Measurements from ENCODE around the gene NUDT10.
A peak's percentile ranks its signal among the peaks of the same experiment; 100 is the strongest.
"Not testable (repeated sequence)": the region's sequence is repeated elsewhere in the genome, so short reads cannot be mapped to it uniquely, and the experiment has no call there.

NUDT10 gene

GRCh38 chrX:51332188-51332942 lies at the start of gene NUDT10:
Gene NUDT10, plus strand, starts transcription at chrX:51332822. Its CDS starts 144 bp downstream, at chrX:51332966.
- DNase-seq, result peak in 2 of 3 donors; percentile 12 to 22

DNA sequence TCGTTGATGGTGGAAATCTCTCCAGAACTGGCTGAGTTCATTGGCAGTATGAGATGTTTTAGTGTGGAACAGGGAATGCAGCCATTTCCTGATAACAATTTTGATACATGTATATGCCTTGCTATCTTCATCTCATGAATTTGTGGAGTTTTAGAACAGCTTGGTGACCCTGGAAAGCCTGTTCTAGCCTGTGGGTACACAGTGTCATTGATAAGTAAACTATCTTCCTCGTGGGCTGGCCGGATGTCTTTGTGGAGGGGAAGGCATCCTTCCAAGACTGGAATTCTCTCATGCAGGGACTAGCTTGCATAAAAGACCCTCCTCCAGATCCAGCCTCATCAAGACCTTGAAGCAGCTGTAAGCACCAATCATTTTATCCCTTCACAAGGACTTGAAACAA lies 40.2 kb upstream of the NUDT10 start:
- no peak for DNase-seq

GRCh38 chrX:51296138-51296537 lies 36.5 kb upstream of the NUDT10 start:
- no peak for DNase-seq

DNA sequence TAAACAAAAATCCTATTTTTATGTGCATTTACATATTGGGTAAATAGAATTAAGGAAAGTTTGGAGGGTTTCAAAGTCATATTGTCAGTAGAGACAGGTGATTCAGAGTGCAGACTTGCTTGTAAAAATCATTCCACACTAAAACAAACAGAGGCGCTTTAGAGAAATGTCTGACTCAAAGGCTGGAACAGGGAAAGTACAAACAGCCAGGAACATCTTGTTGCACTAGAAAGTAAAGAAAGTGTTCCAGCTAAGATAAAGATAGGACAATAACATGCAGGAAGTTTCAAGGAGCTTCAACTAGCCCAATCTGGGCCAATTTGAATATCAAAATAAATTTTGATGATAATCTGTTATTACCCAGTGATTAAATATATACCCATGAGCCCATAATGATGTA lies 16.4 kb upstream of the NUDT10 start:
- DNase-seq, result no peak

DNA sequence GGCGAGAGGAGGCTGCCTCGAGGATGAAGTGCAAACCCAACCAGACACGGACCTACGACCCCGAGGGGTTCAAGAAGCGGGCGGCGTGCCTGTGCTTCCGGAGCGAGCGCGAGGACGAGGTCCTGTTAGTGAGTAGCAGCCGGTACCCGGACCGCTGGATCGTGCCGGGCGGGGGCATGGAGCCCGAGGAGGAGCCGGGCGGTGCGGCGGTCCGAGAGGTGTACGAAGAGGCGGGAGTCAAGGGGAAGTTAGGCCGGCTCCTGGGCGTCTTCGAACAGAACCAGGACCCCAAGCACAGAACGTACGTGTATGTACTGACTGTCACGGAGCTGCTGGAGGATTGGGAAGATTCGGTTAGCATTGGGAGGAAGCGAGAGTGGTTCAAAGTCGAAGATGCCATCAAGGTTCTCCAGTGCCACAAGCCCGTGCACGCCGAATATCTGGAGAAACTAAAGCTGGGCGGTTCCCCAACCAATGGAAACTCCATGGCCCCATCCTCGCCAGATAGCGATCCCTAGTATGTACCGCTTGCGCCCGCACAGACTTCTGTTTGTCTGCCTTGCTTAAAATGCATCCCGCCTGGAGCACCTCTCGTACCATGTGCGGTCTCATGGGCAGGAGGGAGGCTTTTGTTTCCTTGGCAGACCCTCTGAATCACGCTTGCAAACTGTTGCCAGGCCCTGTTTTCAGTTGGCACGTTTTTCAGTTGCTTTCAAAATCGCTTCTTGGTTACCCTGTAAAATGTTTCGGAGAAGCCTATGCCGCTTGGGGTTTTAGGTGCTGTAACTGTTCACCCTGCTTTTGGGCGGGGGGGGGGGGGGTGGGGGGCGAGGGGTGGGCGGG lies 542 bp downstream of the NUDT10 start:
- DNase-seq, result not testable (repeated sequence)

DNA sequence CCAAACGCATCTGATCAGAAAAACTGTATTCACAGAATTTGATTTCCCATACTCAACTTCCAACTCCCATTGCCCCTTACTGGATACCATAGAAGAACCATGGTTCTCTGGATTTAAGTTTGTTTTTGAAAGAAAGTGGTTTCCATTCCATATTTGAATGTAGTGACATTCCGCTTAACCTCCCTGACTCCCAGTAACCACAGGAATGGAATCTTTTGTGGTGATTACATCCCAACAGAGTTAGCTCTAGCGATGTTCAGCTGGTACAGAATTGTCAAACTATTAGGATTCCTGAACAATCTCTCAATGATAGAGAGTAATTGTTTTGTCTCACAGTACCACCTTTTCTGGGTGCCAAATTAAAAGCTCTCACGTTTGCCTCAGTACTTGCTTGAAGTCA lies 1.7 kb downstream of the NUDT10 start:
- DNase-seq, result no peak

- peak; percentile 5 to 22 (median 21) for DNase-seq
Measured at GRCh38 chrX:51336584-51336983, 4.0 kb downstream of the NUDT10 start.

DNA sequence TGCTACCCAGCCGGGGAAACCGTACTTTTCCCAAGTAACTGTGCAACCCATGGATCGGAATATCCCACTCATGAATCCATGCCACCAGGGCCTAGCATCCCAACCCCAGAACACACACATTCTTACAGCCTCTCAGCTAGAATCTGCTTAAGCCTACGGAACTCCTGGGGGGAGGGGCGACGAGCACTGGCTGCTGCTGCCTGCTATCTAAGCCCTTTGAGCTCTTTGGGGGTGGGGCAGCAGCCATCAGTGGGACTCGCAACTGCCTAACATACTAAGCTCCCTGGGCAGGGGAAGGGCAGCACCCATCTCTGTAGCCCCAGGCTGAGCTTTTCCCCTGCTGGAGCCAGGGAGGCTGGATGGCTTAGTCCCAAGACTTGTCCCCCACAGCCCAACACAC lies 28.6 kb downstream of the NUDT10 start:
- no peak for DNase-seq

GRCh38 chrX:51376672-51377071 lies 44.0 kb downstream of the NUDT10 start:
- no peak for DNase-seq
